Keratinocyte (primary cell): ENCODE results near the gene IFNAR1. TPM values are rescaled to one million over a fixed set of nuclear protein-coding genes. Genes with fewer than 3 reads are reported as not detected.
"Not testable (repeated sequence)": the region's sequence is repeated elsewhere in the genome, so short reads cannot be mapped to it uniquely, and the experiment has no call there.

ENCODE experiments used
- DNase-seq: peaks from one replicate; pipeline ENCODE4 v3.0.0-alpha.2; 2011; ENCODE audit warnings: low read depth, missing footprints, low spot score
- FAIRE-seq: peaks from 2 replicates; lab custom pipeline; 2011; peaks lifted over from hg19 to GRCh38; lab: Jason Lieb, UNC
- H2AFZ ChIP-seq: 2 replicates; pipeline ENCODE4 v1.6.0; 2012; ENCODE audit warnings: low read length, control low read depth, inconsistent platforms; ENCODE audit not compliant: control insufficient read depth
- H3K27ac ChIP-seq: 2 replicates; pipeline ENCODE4 v1.5.1; 2011; ENCODE audit warnings: low read length; ENCODE audit not compliant: control insufficient read depth, insufficient read depth
- H3K27me3 ChIP-seq: 3 replicates; pipeline ENCODE4 v1.6.0; 2011; ENCODE audit warnings: low read length; ENCODE audit not compliant: control insufficient read depth, insufficient read depth; ENCODE audit errors: extremely low read depth
- H3K36me3 ChIP-seq, 2 experiments: 2 replicates in 1 of 2; 3 replicates in 1 of 2; pipeline ENCODE4 v1.5.1; 2011; ENCODE audit warnings: low read length in 2 of 2, mild to moderate bottlenecking in 1 of 2; ENCODE audit not compliant: control insufficient read depth in 2 of 2, insufficient read depth in 2 of 2; ENCODE audit errors: extremely low read depth in 1 of 2
- H3K4me1 ChIP-seq: 3 replicates; pipeline ENCODE4 v1.5.1; 2011; ENCODE audit warnings: low read length; ENCODE audit not compliant: control insufficient read depth, insufficient read depth; ENCODE audit errors: extremely low read depth
- H3K4me2 ChIP-seq: 3 replicates; pipeline ENCODE4 v1.6.0; 2011; ENCODE audit warnings: low read depth, low read length; ENCODE audit not compliant: control insufficient read depth, insufficient read depth; ENCODE audit errors: extremely low read depth
- H3K4me3 ChIP-seq, 3 experiments: fragments of 200-600 bp in 1 of 3; sonication (generic) in 1 of 3; 2 replicates in 2 of 3; 3 replicates in 1 of 3; pipeline ENCODE4 v1.5.1; 2011 to 2016; ENCODE audit warnings: low read length in 3 of 3, mild to moderate bottlenecking in 3 of 3, control low read depth in 2 of 3, inconsistent platforms in 1 of 3, low read depth in 1 of 3, mixed read lengths in 1 of 3, mixed run types in 1 of 3, moderate library complexity in 1 of 3; ENCODE audit not compliant: control insufficient read depth in 2 of 3, insufficient read depth in 2 of 3; ENCODE audit errors: extremely low read depth in 1 of 3
- H3K79me2 ChIP-seq: 2 replicates; pipeline ENCODE4 v1.6.0; 2012; ENCODE audit warnings: low read length; ENCODE audit not compliant: control insufficient read depth, insufficient read depth
- H3K9ac ChIP-seq: 3 replicates; pipeline ENCODE4 v1.6.0; 2011; ENCODE audit warnings: low read length; ENCODE audit not compliant: control insufficient read depth, insufficient read depth; ENCODE audit errors: extremely low read depth
- H3K9me1 ChIP-seq: 3 replicates; pipeline ENCODE4 v1.6.0; 2011; ENCODE audit warnings: low read length; ENCODE audit not compliant: control insufficient read depth, insufficient read depth; ENCODE audit errors: extremely low read depth
- H3K9me3 ChIP-seq: 2 replicates; pipeline ENCODE4 v1.5.1; 2012; ENCODE audit warnings: low read depth, low read length; ENCODE audit not compliant: control insufficient read depth
- H4K20me1 ChIP-seq: 3 replicates; pipeline ENCODE4 v1.6.0; 2011; ENCODE audit warnings: low read length; ENCODE audit not compliant: control insufficient read depth, insufficient read depth; ENCODE audit errors: extremely low read depth
- EZH2 ChIP-seq: IDR thresholded peaks from one replicate; pipeline ENCODE4 v1.6.1; 2012; ENCODE audit warnings: inconsistent platforms, mild to moderate bottlenecking, low read length, moderate library complexity
- dilution Hi-C: fragments of 300-500 bp; cut with MboI; formaldehyde crosslinking; loops from one replicate; pipeline ENCODE4 v1.7.0; 2020; ENCODE audit warnings: low sequenced_read_pairs; ENCODE audit not compliant: extremely low pct_ligation_motif_present
- polyA plus RNA-seq, 5 experiments: library from polyadenylated mRNA; depleted of rRNA in 3 of 5; stranded (reverse) in 3 of 5; stranded (forward) in 1 of 5; unstranded in 1 of 5; fragments of >200 nt; gene quantifications; 1 replicate in 1 of 5; 2 replicates in 3 of 5; 3 replicates in 1 of 5; pipeline versions ENCODE4 v1.2.1 to v1.2.3, GENCODE V29; 2011 to 2012; ENCODE audit warnings: missing spikeins in 2 of 5, low read depth in 1 of 5, low replicate concordance in 1 of 5
- TF ChIP-seq, protein P1 (sequence below), 3 experiments: IDR thresholded peaks in 1 of 3; conservative IDR thresholded peaks in 1 of 3; optimal IDR thresholded peaks in 1 of 3; 2 replicates in 2 of 3; 3 replicates in 1 of 3; pipeline versions ENCODE3 to v1.5.1; 2011; ENCODE audit warnings: low read length in 3 of 3, mild to moderate bottlenecking in 3 of 3, moderate library complexity in 2 of 3, control low read depth in 1 of 3, inconsistent platforms in 1 of 3; ENCODE audit not compliant: insufficient read depth in 2 of 3; ENCODE audit errors: extremely low read depth in 1 of 3

Gene IFNAR1
- polyA plus RNA-seq, 1 donor (not counting 4 experiments of a cell fraction or from before 2014, with no cell fraction given) = 12.6 TPM

DNA sequence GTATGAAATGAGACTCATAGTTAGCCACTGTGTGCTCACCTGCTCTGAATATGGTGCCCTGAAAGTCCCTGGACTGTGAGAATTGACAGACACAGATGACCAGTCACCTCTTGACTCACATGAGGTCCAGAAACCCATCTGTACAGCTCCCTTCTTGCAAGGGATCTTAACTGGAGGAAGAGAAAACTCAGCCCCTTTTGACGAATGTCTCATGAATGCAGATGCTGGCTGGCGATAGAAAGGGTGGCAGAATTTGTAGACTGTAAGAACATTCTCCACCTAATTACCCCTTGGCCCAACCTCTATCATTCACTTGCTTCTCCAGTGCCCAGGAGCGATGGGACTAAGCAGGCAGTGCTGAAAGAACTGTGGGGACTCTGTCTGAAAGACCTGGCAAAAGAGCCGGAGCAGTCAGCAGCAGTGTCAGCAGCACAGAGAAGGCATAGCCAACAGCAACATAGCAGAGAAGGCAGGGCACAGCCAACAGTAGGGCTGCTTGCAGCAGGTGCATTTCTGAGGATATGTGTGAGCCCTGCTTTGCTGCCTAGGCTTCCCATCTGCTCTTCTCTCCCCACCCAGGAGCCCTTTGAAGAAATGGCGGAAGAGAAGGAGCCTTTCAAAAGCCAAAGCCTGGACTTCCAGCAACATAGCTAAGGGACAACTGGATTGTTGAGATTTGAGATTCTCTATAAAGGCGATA, 52.6 kb downstream of the IFNAR1 start:
- Histone ChIP-seq H3K36me3 (no peaks in the 10 kb centered on the region), H3K9me1 (no peaks in the 10 kb centered on the region), H3K27ac (no peak overlapping the region), H3K79me2 (no peaks in the 10 kb centered on the region), H3K4me2 (no peak overlapping the region), H2AFZ (no peak overlapping the region), H3K27me3 (no peaks in the 10 kb centered on the region), H3K4me1 (peaks cover 43% of the 10 kb centered on the region), H3K4me3 (no peak overlapping the region), H4K20me1 (no peaks in the 10 kb centered on the region), H3K9me3 (no peaks in the 10 kb centered on the region), H3K9ac (no peak overlapping the region)
- TF ChIP-seq, protein P1, sequence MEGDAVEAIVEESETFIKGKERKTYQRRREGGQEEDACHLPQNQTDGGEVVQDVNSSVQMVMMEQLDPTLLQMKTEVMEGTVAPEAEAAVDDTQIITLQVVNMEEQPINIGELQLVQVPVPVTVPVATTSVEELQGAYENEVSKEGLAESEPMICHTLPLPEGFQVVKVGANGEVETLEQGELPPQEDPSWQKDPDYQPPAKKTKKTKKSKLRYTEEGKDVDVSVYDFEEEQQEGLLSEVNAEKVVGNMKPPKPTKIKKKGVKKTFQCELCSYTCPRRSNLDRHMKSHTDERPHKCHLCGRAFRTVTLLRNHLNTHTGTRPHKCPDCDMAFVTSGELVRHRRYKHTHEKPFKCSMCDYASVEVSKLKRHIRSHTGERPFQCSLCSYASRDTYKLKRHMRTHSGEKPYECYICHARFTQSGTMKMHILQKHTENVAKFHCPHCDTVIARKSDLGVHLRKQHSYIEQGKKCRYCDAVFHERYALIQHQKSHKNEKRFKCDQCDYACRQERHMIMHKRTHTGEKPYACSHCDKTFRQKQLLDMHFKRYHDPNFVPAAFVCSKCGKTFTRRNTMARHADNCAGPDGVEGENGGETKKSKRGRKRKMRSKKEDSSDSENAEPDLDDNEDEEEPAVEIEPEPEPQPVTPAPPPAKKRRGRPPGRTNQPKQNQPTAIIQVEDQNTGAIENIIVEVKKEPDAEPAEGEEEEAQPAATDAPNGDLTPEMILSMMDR (optimal IDR thresholded peaks at IDR 0.05 in 1 of 3, IDR thresholded peaks at IDR 0.05 in 1 of 3, conservative IDR thresholded peaks at IDR 0.05 in 1 of 3; ENCODE audit: extremely low read depth in 1 of 3, insufficient read depth in 2 of 3, low read length in 3 of 3) = no peak
- no peak for TF ChIP-seq EZH2
- no peak for FAIRE-seq
- dilution Hi-C loops = no loop called here
- DNase-seq = no peak

DNA sequence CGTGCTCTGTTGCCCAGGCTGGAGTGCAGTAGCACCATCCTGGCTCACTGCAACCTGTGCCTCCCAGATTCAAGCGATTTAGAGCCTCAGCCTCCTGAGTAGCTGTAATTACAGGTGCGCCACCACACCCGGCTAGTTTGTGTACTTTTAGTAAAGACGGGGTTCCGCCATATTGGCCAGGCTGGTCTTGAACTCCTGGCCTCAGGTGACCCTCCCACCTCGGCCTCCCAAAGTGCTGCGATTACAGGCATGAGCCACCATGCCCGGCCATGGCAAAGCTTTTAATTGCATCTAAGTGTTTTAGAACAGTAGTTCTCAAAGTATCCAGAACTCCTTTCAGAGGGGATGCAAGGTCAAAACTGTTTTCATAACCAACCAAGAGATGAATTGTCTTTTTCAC, 53.3 kb downstream of the IFNAR1 start:
- no peak overlapping the region for H3K9ac ChIP-seq
- H3K4me1 ChIP-seq = peaks cover 50% of the 10 kb centered on the region
- TF ChIP-seq, protein P1 (optimal IDR thresholded peaks at IDR 0.05 in 1 of 3, IDR thresholded peaks at IDR 0.05 in 1 of 3, conservative IDR thresholded peaks at IDR 0.05 in 1 of 3; ENCODE audit: extremely low read depth in 1 of 3, insufficient read depth in 2 of 3, low read length in 3 of 3) = no peak
- no peak for TF ChIP-seq EZH2
- no peak overlapping the region for H3K4me3 ChIP-seq
- H3K79me2 ChIP-seq = no peaks in the 10 kb centered on the region
- no peak for FAIRE-seq
- no peak overlapping the region for H3K4me2 ChIP-seq
- no peaks in the 10 kb centered on the region for H3K9me1 ChIP-seq
- H3K9me3 ChIP-seq = no peaks in the 10 kb centered on the region
- no peak overlapping the region for H2AFZ ChIP-seq
- no peaks in the 10 kb centered on the region for H3K36me3 ChIP-seq
- H4K20me1 ChIP-seq = no peaks in the 10 kb centered on the region
- H3K27me3 ChIP-seq = no peaks in the 10 kb centered on the region
- dilution Hi-C loops = no loop called here
- no peak overlapping the region for H3K27ac ChIP-seq
- DNase-seq = no peak

DNA sequence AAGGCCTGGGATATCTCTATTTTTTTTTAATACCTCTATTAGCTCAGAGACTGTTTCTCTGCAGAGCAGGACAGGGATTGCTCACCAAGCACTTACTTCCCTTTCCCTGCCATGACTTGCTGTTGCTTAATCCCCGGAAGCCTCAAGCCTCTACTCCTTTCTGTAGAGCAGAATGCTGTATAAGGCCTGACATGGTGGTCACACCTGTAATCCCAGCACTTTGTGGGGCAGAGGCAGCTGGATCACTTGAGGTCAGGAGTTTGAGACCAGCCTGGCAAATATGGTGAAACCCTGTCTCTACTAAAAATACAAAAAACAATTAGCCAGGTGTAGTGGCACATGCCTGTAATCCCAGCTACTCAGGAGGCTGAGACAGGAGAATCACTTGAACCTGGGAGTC, 55.2 kb downstream of the IFNAR1 start:
- DNase-seq, H3K79me2 ChIP-seq, H3K9me1 ChIP-seq, H3K27me3 ChIP-seq, dilution Hi-C loops, H3K9me3 ChIP-seq, H4K20me1 ChIP-seq, H3K36me3 ChIP-seq: not testable (repeated sequence)
- H2AFZ ChIP-seq = peak overlapping the region; percentile 31
- H3K4me1 ChIP-seq = peaks cover 44% of the 10 kb centered on the region
- H3K4me2 ChIP-seq = peak overlapping the region; percentile 70
- H3K27ac ChIP-seq = peak overlapping the region; percentile 98
- FAIRE-seq = peak; percentile 69
- H3K9ac ChIP-seq = peak overlapping the region; percentile 81
- peak overlapping the region in 2 of 3 experiments; percentile 11 to 29 for H3K4me3 ChIP-seq
